ENCODE results near the gene TRMT1L.

TRMT1L gene

DNA sequence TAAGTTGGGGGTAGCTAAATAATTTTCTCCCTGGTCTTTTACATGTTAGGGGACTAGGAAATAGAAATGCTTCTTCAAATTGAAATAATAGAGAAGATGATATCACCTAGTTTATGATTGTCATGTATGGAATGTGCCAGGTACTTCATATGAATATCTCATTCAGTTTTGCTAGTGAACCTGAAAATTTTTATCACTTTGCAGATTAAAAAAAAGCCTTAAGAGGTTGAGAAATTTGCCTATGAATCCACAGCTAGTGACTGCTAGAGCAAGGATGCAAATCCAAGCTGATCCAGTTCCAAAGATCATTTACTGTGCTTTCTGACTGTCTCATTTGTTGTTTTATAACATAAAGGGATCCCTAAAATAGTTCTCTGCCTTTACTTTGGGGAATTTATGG is 86.7 kb downstream of the TRMT1L start:
- no peak for ATAC-seq
- TF ChIP-seq OSR1 (CRISPR knock-in tag; IDR thresholded peaks at IDR 0.05) (no peak), BACH2 (CRISPR knock-in tag; IDR thresholded peaks at IDR 0.05; ENCODE audit: borderline replicate concordance) (no peak), ZNF565 (CRISPR knock-in tag; conservative IDR thresholded peaks at IDR 0.05; ENCODE audit: low read depth) (no peak), ESRRG (CRISPR knock-in tag; IDR thresholded peaks at IDR 0.05) (no peak), ARNTL (CRISPR knock-in tag; IDR thresholded peaks at IDR 0.05; ENCODE audit: borderline replicate concordance, low read depth) (no peak), SNAI2 (CRISPR knock-in tag; IDR thresholded peaks at IDR 0.05) (no peak), PPARA (CRISPR knock-in tag; IDR thresholded peaks at IDR 0.05; ENCODE audit: borderline replicate concordance) (no peak), GLIS3 (CRISPR knock-in tag; IDR thresholded peaks at IDR 0.05) (no peak), ZFP30 (CRISPR knock-in tag; IDR thresholded peaks at IDR 0.05) (no peak), ISL1 (CRISPR knock-in tag; IDR thresholded peaks at IDR 0.05) (no peak), ZC3H10 (CRISPR knock-in tag; IDR thresholded peaks at IDR 0.05) (no peak), ZNF70 (CRISPR knock-in tag; IDR thresholded peaks at IDR 0.05) (no peak), CSDC2 (CRISPR knock-in tag; IDR thresholded peaks at IDR 0.05) (no peak)
- TF ChIP-seq, protein P1, sequence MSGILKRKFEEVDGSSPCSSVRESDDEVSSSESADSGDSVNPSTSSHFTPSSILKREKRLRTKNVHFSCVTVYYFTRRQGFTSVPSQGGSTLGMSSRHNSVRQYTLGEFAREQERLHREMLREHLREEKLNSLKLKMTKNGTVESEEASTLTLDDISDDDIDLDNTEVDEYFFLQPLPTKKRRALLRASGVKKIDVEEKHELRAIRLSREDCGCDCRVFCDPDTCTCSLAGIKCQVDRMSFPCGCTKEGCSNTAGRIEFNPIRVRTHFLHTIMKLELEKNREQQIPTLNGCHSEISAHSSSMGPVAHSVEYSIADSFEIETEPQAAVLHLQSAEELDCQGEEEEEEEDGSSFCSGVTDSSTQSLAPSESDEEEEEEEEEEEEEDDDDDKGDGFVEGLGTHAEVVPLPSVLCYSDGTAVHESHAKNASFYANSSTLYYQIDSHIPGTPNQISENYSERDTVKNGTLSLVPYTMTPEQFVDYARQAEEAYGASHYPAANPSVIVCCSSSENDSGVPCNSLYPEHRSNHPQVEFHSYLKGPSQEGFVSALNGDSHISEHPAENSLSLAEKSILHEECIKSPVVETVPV (CRISPR knock-in tag; IDR thresholded peaks at IDR 0.05) = no peak
- TF ChIP-seq, protein P2, sequence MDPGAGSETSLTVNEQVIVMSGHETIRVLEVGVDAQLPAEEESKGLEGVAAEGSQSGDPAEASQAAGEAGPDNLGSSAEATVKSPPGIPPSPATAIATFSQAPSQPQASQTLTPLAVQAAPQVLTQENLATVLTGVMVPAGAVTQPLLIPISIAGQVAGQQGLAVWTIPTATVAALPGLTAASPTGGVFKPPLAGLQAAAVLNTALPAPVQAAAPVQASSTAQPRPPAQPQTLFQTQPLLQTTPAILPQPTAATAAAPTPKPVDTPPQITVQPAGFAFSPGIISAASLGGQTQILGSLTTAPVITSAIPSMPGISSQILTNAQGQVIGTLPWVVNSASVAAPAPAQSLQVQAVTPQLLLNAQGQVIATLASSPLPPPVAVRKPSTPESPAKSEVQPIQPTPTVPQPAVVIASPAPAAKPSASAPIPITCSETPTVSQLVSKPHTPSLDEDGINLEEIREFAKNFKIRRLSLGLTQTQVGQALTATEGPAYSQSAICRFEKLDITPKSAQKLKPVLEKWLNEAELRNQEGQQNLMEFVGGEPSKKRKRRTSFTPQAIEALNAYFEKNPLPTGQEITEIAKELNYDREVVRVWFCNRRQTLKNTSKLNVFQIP (CRISPR knock-in tag; IDR thresholded peaks at IDR 0.05; ENCODE audit: borderline replicate concordance, low read depth) = no peak
- TF ChIP-seq, protein P3, sequence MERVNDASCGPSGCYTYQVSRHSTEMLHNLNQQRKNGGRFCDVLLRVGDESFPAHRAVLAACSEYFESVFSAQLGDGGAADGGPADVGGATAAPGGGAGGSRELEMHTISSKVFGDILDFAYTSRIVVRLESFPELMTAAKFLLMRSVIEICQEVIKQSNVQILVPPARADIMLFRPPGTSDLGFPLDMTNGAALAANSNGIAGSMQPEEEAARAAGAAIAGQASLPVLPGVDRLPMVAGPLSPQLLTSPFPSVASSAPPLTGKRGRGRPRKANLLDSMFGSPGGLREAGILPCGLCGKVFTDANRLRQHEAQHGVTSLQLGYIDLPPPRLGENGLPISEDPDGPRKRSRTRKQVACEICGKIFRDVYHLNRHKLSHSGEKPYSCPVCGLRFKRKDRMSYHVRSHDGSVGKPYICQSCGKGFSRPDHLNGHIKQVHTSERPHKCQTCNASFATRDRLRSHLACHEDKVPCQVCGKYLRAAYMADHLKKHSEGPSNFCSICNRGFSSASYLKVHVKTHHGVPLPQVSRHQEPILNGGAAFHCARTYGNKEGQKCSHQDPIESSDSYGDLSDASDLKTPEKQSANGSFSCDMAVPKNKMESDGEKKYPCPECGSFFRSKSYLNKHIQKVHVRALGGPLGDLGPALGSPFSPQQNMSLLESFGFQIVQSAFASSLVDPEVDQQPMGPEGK (CRISPR knock-in tag; IDR thresholded peaks at IDR 0.05; ENCODE audit: borderline replicate concordance) = no peak

DNA sequence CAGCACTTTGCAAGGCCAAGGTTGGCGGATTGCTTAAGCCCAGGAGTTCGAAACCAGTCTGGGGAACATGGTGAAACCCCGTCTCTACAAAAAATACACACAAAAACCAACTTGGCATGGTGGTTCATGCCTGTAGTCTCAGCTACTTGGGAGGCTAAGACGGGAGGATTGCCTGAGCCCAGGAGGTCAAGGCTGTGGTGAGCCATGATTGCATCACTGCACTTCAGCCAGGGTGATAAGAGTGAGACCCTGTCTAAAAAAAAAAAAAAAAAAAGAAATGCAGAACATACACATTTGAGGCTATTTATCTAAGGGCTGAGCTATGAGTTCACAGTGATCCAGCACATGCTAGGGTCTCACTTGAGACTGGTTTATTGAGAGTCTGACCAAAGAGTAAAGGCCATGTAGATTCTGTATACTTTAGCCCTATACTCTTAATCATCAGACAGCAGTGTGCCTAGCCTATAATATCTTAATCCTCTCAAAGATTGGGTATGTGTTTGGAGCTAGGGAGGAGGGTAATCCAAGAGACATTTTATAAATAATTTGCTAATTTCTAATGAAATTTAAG is 87.5 kb downstream of the TRMT1L start:
- TF ChIP-seq, protein P4, sequence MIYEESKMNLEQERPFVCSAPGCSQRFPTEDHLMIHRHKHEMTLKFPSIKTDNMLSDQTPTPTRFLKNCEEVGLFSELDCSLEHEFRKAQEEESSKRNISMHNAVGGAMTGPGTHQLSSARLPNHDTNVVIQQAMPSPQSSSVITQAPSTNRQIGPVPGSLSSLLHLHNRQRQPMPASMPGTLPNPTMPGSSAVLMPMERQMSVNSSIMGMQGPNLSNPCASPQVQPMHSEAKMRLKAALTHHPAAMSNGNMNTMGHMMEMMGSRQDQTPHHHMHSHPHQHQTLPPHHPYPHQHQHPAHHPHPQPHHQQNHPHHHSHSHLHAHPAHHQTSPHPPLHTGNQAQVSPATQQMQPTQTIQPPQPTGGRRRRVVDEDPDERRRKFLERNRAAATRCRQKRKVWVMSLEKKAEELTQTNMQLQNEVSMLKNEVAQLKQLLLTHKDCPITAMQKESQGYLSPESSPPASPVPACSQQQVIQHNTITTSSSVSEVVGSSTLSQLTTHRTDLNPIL (CRISPR knock-in tag; IDR thresholded peaks at IDR 0.05; ENCODE audit: low read depth) = no peak
- TF ChIP-seq RARB (CRISPR knock-in tag; IDR thresholded peaks at IDR 0.05) = no peak

DNA sequence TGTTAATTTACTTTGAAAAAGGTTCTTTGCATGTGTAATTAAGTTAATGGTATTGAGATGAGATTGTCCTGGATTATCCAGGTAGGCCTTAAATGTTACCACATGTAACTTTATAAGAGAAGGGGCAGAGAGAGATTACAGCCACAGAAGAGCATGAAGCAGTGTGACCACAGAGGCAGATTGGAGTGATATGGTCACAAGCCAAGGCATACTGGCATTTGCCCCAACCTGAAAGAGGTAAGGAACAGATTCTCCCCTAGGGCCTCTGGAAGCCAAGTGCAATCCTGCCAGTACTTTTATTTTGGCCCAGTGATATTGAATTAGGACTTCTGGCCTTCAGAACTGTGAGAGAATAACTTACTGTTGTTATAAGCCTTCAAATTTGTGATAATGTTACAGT is 88.4 kb downstream of the TRMT1L start:
- ATAC-seq = no peak
- TF ChIP-seq PPARA (CRISPR knock-in tag; IDR thresholded peaks at IDR 0.05; ENCODE audit: borderline replicate concordance) (no peak), OSR1 (CRISPR knock-in tag; IDR thresholded peaks at IDR 0.05) (no peak), ARNTL (CRISPR knock-in tag; IDR thresholded peaks at IDR 0.05; ENCODE audit: borderline replicate concordance, low read depth) (no peak), ESRRG (CRISPR knock-in tag; IDR thresholded peaks at IDR 0.05) (no peak), ZFP30 (CRISPR knock-in tag; IDR thresholded peaks at IDR 0.05) (no peak), ISL1 (CRISPR knock-in tag; IDR thresholded peaks at IDR 0.05) (no peak), ZFP3 (CRISPR knock-in tag; IDR thresholded peaks at IDR 0.05) (no peak), GLIS3 (CRISPR knock-in tag; IDR thresholded peaks at IDR 0.05) (no peak)
- TF ChIP-seq, protein P2 (CRISPR knock-in tag; IDR thresholded peaks at IDR 0.05; ENCODE audit: borderline replicate concordance, low read depth) = no peak
- TF ChIP-seq, protein P1 (CRISPR knock-in tag; IDR thresholded peaks at IDR 0.05) = no peak
- TF ChIP-seq, protein P5, sequence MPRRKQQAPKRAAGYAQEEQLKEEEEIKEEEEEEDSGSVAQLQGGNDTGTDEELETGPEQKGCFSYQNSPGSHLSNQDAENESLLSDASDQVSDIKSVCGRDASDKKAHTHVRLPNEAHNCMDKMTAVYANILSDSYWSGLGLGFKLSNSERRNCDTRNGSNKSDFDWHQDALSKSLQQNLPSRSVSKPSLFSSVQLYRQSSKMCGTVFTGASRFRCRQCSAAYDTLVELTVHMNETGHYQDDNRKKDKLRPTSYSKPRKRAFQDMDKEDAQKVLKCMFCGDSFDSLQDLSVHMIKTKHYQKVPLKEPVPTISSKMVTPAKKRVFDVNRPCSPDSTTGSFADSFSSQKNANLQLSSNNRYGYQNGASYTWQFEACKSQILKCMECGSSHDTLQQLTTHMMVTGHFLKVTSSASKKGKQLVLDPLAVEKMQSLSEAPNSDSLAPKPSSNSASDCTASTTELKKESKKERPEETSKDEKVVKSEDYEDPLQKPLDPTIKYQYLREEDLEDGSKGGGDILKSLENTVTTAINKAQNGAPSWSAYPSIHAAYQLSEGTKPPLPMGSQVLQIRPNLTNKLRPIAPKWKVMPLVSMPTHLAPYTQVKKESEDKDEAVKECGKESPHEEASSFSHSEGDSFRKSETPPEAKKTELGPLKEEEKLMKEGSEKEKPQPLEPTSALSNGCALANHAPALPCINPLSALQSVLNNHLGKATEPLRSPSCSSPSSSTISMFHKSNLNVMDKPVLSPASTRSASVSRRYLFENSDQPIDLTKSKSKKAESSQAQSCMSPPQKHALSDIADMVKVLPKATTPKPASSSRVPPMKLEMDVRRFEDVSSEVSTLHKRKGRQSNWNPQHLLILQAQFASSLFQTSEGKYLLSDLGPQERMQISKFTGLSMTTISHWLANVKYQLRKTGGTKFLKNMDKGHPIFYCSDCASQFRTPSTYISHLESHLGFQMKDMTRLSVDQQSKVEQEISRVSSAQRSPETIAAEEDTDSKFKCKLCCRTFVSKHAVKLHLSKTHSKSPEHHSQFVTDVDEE (CRISPR knock-in tag; IDR thresholded peaks at IDR 0.05) = no peak
- TF ChIP-seq, protein P4 (CRISPR knock-in tag; IDR thresholded peaks at IDR 0.05; ENCODE audit: low read depth) = no peak

More for the DNA sequence above, 87.5 kb downstream of the TRMT1L start:
- ATAC-seq = no peak

Data from SK-N-SH treated with all-trans-retinoic acid at 6 μM for 48 hours (cell line).